A549 (cell line): ENCODE results near the gene KCNIP2.

Experiments
- CTCF ChIP-seq: fragments of >200 bp; sonication (Bioruptor Twin); formaldehyde crosslinking; IDR thresholded peaks from 3 replicates; pipeline ENCODE4 v1.5.1; 2016
- EHMT2 ChIP-seq: fragments of 200-600 bp; sonication (generic); IDR thresholded peaks from 2 replicates; pipeline ENCODE4 v1.6.1; 2016; ENCODE audit warnings: antibody characterized with exemption, low read depth, mild to moderate bottlenecking, moderate library complexity
- FOSL2 ChIP-seq, 2 experiments: fragments of 450-650 bp in 1 of 2; fragments of >200 bp in 1 of 2; sonication (Bioruptor Twin) in 1 of 2; formaldehyde crosslinking; IDR thresholded peaks; 2 replicates each; pipeline versions ENCODE4 v1.5.0 to v1.6.1; 2016 to 2020; ENCODE audit warnings: mild to moderate bottlenecking in 1 of 2, moderate library complexity in 1 of 2
- NR3C1 ChIP-seq: fragments of >200 bp; sonication (Bioruptor Twin); formaldehyde crosslinking; IDR thresholded peaks from 3 replicates; pipeline ENCODE4 v1.6.1; 2017
- POLR2AphosphoS2 ChIP-seq: conservative IDR thresholded peaks from 2 replicates; pipeline ENCODE4 v1.6.1; 2012; ENCODE audit warnings: low read length, improper control_type of control experiment, inconsistent platforms
- RAD21 ChIP-seq, 2 experiments: fragments of >200 bp in 1 of 2; sonication (Bioruptor Twin) in 1 of 2; formaldehyde crosslinking in 1 of 2; IDR thresholded peaks in 1 of 2; conservative IDR thresholded peaks in 1 of 2; 2 replicates in 1 of 2; 3 replicates in 1 of 2; pipeline ENCODE4 v1.6.1; 2012 to 2018; ENCODE audit warnings: inconsistent platforms in 1 of 2
- RCOR1 ChIP-seq: fragments of 150-350 bp; IDR thresholded peaks from 2 replicates; pipeline ENCODE4 v1.6.1; 2014; ENCODE audit warnings: antibody characterized with exemption, low read length, low read depth
- REST ChIP-seq: fragments of 200-600 bp; sonication (generic); IDR thresholded peaks from 2 replicates; pipeline ENCODE4 v1.6.1; 2016; ENCODE audit warnings: antibody characterized with exemption, mild to moderate bottlenecking, moderate library complexity
- SMC3 ChIP-seq: fragments of >200 bp; sonication (Bioruptor Twin); formaldehyde crosslinking; IDR thresholded peaks from 3 replicates; pipeline ENCODE4 v1.6.1; 2018; ENCODE audit warnings: inconsistent platforms
- ZSCAN20 ChIP-seq: fragments of 250-450 bp; sonication (Bioruptor Pico); IDR thresholded peaks from 2 replicates; pipeline ENCODE4 v1.8.0; 2022; ENCODE audit warnings: mild to moderate bottlenecking, moderate library complexity

GRCh38 chr10:101778781-101779543 is 64.6 kb downstream of the KCNIP2 start:
- TF ChIP-seq SMC3: no peak
- no peak for TF ChIP-seq CTCF
- no peak for TF ChIP-seq FOSL2 (IDR thresholded peaks at IDR 0.05)
- TF ChIP-seq FOSL2 (CRISPR knock-in tag; IDR thresholded peaks at IDR 0.05): no peak
- TF ChIP-seq POLR2AphosphoS2: no peak
- no peak for TF ChIP-seq RAD21 (conservative IDR thresholded peaks at IDR 0.05 in 1 of 2, IDR thresholded peaks at IDR 0.05 in 1 of 2)
- TF ChIP-seq NR3C1: no peak
- TF ChIP-seq EHMT2: no peak
- no peak for TF ChIP-seq REST
- no peak for TF ChIP-seq ZSCAN20 (CRISPR knock-in tag)
- TF ChIP-seq RCOR1: no peak
